Non-pigmented ciliary epithelial cell (primary cell): ENCODE results near the gene TBC1D2B.

ENCODE experiments used
- DNase-seq: peaks from one replicate; pipeline ENCODE4 v3.0.0-alpha.2; 2010; ENCODE audit warnings: low read depth

Gene TBC1D2B

GRCh38 chr15:78093242-78094020 is 15.9 kb upstream of the TBC1D2B start:
- peak; percentile 81 for DNase-seq

GRCh38 chr15:78092261-78093041 is 14.9 kb upstream of the TBC1D2B start, which contains the start of gene SH2D7:
Gene SH2D7, plus strand, starts transcription at chr15:78092561. Its CDS starts 24 bp downstream, at chr15:78092585.
- DNase-seq = no peak

- no peak for DNase-seq
Measured at GRCh38 chr15:78090422-78091063, 13.0 kb upstream of the TBC1D2B start.

- DNase-seq = no peak
Measured at GRCh38 chr15:78088773-78089080, 11.2 kb upstream of the TBC1D2B start.

GRCh38 chr15:78087951-78088772 is 10.7 kb upstream of the TBC1D2B start:
- DNase-seq = no peak

GRCh38 chr15:78085928-78086327 is 8.4 kb upstream of the TBC1D2B start:
- no peak for DNase-seq

GRCh38 chr15:78084449-78084750 is 6.9 kb upstream of the TBC1D2B start:
- no peak for DNase-seq

GRCh38 chr15:78083687-78084448 is 6.4 kb upstream of the TBC1D2B start:
- no peak for DNase-seq

GRCh38 chr15:78083186-78083585 is 5.7 kb upstream of the TBC1D2B start:
- DNase-seq = no peak

- no peak for DNase-seq
Measured at GRCh38 chr15:78082743-78083110, 5.2 kb upstream of the TBC1D2B start.

GRCh38 chr15:78082106-78082742 is 4.7 kb upstream of the TBC1D2B start:
- no peak for DNase-seq

GRCh38 chr15:78080088-78080460 is 2.6 kb upstream of the TBC1D2B start:
- no peak for DNase-seq

GRCh38 chr15:78079298-78080087 is 2.0 kb upstream of the TBC1D2B start:
- DNase-seq = no peak

GRCh38 chr15:78077871-78078210 is 330 bp upstream of the TBC1D2B start:
- no peak for DNase-seq

- no peak for DNase-seq
Measured at GRCh38 chr15:78076231-78077052, 1.1 kb downstream of the TBC1D2B start.

GRCh38 chr15:78075490-78076230 is 1.9 kb downstream of the TBC1D2B start:
- DNase-seq = peak; percentile 78

- DNase-seq = no peak
Measured at GRCh38 chr15:78073046-78073787, 4.3 kb downstream of the TBC1D2B start.
